Measurements from ENCODE around the gene ENOX1. TPM values are rescaled to one million over a fixed set of nuclear protein-coding genes. Genes with fewer than 3 reads are reported as not detected.

The ENOX1 gene
- total and polyA plus RNA-seq, 8 donors, result 0.23 to 2.0 (median 0.94) TPM

DNA sequence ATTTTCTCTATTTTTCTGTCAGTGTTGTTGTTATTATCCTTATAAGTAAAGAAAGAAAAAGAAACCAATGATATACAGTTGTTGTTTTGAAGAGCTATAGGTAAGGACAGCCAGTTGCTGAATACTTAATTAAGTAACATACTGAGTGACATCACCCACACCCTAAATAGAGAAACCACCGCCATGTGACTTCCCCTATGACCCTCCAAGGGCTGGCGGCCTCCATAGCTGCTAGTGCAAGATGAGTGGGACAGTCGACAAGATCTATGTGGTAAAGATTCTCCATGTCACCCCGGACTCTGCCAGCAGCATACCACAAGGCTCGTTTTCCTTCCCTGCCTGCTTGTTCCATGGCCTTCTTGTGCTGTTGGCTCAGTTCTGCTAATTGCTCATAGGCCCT, 542.3 kb downstream of the ENOX1 start:
- ATAC-seq (no peak), DNase-seq (no peak), FAIRE-seq (no peak)
- TF ChIP-seq, protein P1, sequence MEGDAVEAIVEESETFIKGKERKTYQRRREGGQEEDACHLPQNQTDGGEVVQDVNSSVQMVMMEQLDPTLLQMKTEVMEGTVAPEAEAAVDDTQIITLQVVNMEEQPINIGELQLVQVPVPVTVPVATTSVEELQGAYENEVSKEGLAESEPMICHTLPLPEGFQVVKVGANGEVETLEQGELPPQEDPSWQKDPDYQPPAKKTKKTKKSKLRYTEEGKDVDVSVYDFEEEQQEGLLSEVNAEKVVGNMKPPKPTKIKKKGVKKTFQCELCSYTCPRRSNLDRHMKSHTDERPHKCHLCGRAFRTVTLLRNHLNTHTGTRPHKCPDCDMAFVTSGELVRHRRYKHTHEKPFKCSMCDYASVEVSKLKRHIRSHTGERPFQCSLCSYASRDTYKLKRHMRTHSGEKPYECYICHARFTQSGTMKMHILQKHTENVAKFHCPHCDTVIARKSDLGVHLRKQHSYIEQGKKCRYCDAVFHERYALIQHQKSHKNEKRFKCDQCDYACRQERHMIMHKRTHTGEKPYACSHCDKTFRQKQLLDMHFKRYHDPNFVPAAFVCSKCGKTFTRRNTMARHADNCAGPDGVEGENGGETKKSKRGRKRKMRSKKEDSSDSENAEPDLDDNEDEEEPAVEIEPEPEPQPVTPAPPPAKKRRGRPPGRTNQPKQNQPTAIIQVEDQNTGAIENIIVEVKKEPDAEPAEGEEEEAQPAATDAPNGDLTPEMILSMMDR (IDR thresholded peaks at IDR 0.05), result no peak
- WGBS, 2 donors, result 80% methylated on average over 5 of the region's 5 CpGs
- no peak overlapping the region for H3K27ac ChIP-seq
- H3K9me3 ChIP-seq, result no peaks in the 10 kb centered on the region
- intact Hi-C loops (cut with DNase I), result no loop called here
- H3K4me1 ChIP-seq, result no peaks in the 10 kb centered on the region
- H3K36me3 ChIP-seq, result no peaks in the 10 kb centered on the region
- H3K27me3 ChIP-seq, result no peaks in the 10 kb centered on the region
- no peak overlapping the region for H3K4me3 ChIP-seq

GRCh38 chr13:43243711-43244110, 543.1 kb downstream of the ENOX1 start:
- WGBS, 2 donors, result 62% methylated on average over 2 of the region's 2 CpGs
- Histone ChIP-seq H3K4me1 (no peaks in the 10 kb centered on the region), H3K27ac (no peak overlapping the region), H3K36me3 (no peaks in the 10 kb centered on the region), H3K4me3 (no peak overlapping the region), H3K27me3 (no peaks in the 10 kb centered on the region), H3K9me3 (no peaks in the 10 kb centered on the region)
- FAIRE-seq (no peak), ATAC-seq (no peak), DNase-seq (no peak)
- intact Hi-C loops (cut with DNase I), result no loop called here
- TF ChIP-seq, protein P1 (IDR thresholded peaks at IDR 0.05), result no peak

- Histone ChIP-seq H3K4me3 (no peak overlapping the region), H3K36me3 (no peaks in the 10 kb centered on the region), H3K9me3 (no peaks in the 10 kb centered on the region), H3K27ac (no peak overlapping the region), H3K27me3 (no peaks in the 10 kb centered on the region), H3K4me1 (no peaks in the 10 kb centered on the region)
- intact Hi-C loops (cut with DNase I), result no loop called here
- WGBS, 2 donors, result 58 to 89% methylated on average over 1 of the region's 1 CpG
- no peak for ATAC-seq
- TF ChIP-seq, protein P1 (IDR thresholded peaks at IDR 0.05), result no peak
- no peak for DNase-seq
- FAIRE-seq, result no peak
Measured at GRCh38 chr13:43242040-43242439, 544.7 kb downstream of the ENOX1 start.

GRCh38 chr13:43240278-43240677, 546.5 kb downstream of the ENOX1 start:
- FAIRE-seq (no peak), DNase-seq (no peak), ATAC-seq (no peak)
- no peak overlapping the region for H3K4me3 ChIP-seq
- H3K36me3 ChIP-seq, result no peaks in the 10 kb centered on the region
- H3K27ac ChIP-seq, result no peak overlapping the region
- TF ChIP-seq, protein P1 (IDR thresholded peaks at IDR 0.05), result no peak
- no peaks in the 10 kb centered on the region for H3K4me1 ChIP-seq
- intact Hi-C loops (cut with DNase I), result no loop called here
- no peaks in the 10 kb centered on the region for H3K9me3 ChIP-seq
- no peaks in the 10 kb centered on the region for H3K27me3 ChIP-seq

DNA sequence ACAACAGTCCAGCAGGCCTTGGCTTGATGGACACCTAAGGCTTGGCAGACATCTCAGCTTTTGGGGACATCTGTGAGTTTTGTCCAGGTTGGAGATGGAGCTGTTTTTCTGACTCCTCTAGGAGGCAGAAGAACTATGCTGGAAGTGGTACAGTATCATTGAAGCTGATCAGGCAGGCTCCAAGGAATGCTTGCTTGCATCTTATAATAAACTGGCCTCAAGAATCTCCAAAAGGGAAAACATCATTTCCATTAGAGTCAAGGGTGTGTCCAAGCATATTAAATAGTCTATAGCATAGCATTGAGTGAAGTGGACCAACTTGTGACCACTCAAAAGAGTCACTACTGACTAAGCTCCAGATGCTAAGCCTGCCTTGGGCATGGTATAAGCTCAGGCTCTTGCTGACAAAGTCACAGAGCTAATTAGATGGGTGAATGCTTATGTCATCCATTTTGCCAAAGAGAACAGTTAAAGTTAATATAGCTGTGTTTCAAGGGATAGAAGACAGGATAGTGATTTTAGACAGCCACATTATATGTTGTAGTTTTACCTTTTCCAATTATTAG, 547.4 kb downstream of the ENOX1 start:
- no peak for DNase-seq

More for the DNA sequence above, 547.4 kb downstream of the ENOX1 start:
- H3K9me3 ChIP-seq, result no peaks in the 10 kb centered on the region
- FAIRE-seq (no peak), ATAC-seq (no peak)
- H3K27ac ChIP-seq, result no peak overlapping the region
- no peaks in the 10 kb centered on the region for H3K27me3 ChIP-seq
- TF ChIP-seq, protein P1 (IDR thresholded peaks at IDR 0.05), result no peak
- no peaks in the 10 kb centered on the region for H3K4me1 ChIP-seq
- no peaks in the 10 kb centered on the region for H3K36me3 ChIP-seq
- no peak overlapping the region for H3K4me3 ChIP-seq
- intact Hi-C loops (cut with DNase I), result no loop called here
